NB4 (cell line): Measurements from ENCODE around the gene ELAC2.

ENCODE experiments used
- DNase-seq: peaks from one replicate; pipeline ENCODE4 v3.0.0; 2010; ENCODE audit warnings: low read depth
- H3K4me3 ChIP-seq: one replicate; pipeline ENCODE4 v1.5.1; 2011; ENCODE audit warnings: mild to moderate bottlenecking, low read depth, low read length, moderate library complexity
- MYC ChIP-seq: IDR thresholded peaks from 2 replicates; pipeline ENCODE4 v1.6.1; 2011; ENCODE audit warnings: low read depth, low read length
- POLR2A ChIP-seq: IDR thresholded peaks from 2 replicates; pipeline ENCODE4 v1.6.1; 2011; ENCODE audit warnings: mild to moderate bottlenecking; ENCODE audit not compliant: insufficient read length; ENCODE audit errors: extremely low read depth
- TF ChIP-seq, protein P1 (sequence below): IDR thresholded peaks from one replicate; pipeline ENCODE4 v1.5.1; 2012; ENCODE audit warnings: low read depth, low read length
- TF ChIP-seq, protein P2 (sequence below): IDR thresholded peaks from 2 replicates; pipeline ENCODE4 v1.6.1; 2011; ENCODE audit warnings: low read depth, low read length

The ELAC2 gene

DNA sequence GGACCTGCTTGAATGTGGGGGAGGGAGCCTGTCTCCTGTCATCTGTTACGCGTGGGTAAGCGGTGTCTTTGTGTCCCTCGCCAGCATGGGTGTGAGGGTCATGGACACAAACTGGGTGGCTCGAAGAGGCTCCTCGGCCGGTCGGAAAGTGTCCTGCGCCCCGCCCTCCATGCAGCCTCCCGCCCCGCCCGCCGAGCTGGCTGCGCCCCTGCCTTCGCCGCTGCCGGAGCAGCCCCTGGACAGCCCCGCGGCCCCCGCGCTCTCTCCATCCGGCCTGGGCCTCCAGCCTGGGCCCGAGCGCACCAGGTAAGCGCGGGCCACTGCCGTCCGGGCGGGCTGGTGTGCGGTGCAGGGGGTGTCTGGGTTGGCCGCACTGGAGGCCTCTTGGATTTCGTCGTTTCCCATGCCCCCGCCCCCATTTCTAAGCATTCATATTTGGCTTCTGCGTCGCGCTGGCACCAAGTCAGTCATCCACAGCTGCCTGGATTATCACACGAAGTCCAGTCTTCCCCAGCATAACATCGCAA is 43.8 kb downstream of the ELAC2 start:
- DNase-seq = no peak
- TF ChIP-seq, protein P1, sequence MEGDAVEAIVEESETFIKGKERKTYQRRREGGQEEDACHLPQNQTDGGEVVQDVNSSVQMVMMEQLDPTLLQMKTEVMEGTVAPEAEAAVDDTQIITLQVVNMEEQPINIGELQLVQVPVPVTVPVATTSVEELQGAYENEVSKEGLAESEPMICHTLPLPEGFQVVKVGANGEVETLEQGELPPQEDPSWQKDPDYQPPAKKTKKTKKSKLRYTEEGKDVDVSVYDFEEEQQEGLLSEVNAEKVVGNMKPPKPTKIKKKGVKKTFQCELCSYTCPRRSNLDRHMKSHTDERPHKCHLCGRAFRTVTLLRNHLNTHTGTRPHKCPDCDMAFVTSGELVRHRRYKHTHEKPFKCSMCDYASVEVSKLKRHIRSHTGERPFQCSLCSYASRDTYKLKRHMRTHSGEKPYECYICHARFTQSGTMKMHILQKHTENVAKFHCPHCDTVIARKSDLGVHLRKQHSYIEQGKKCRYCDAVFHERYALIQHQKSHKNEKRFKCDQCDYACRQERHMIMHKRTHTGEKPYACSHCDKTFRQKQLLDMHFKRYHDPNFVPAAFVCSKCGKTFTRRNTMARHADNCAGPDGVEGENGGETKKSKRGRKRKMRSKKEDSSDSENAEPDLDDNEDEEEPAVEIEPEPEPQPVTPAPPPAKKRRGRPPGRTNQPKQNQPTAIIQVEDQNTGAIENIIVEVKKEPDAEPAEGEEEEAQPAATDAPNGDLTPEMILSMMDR = no peak
- TF ChIP-seq MYC (no peak), POLR2A (no peak)
- TF ChIP-seq, protein P2, sequence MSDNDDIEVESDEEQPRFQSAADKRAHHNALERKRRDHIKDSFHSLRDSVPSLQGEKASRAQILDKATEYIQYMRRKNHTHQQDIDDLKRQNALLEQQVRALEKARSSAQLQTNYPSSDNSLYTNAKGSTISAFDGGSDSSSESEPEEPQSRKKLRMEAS = no peak
- H3K4me3 ChIP-seq = no peak overlapping the region

DNA sequence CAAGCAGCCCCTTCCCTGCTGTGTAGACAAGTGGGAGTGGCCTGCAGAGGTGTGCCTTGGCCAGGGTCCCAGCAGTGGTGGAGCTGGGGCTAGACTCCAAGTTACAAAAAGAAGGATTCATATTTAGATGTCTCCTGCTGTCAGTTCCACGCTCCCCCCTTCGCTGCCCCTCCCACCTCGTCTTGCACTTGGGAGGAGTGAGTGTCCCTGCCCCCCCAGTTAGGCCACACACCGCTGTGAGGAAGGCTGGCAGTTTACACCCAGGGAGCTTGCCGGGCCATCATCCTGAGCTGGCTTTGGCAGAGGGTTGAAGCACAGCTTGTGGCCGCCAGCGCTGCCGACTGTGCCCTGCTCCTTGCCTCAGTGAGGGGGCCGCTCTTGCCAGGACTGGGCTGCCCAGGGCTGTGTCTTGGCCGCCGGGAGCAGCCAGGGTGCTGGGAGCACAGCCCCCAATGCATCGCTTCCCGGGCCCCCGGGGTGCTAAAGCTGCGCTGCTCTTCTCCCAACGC is 44.3 kb downstream of the ELAC2 start:
- DNase-seq = no peak
- TF ChIP-seq POLR2A = no peak
- TF ChIP-seq, protein P2 = no peak
- TF ChIP-seq, protein P1 = no peak
- no peak for TF ChIP-seq MYC

DNA sequence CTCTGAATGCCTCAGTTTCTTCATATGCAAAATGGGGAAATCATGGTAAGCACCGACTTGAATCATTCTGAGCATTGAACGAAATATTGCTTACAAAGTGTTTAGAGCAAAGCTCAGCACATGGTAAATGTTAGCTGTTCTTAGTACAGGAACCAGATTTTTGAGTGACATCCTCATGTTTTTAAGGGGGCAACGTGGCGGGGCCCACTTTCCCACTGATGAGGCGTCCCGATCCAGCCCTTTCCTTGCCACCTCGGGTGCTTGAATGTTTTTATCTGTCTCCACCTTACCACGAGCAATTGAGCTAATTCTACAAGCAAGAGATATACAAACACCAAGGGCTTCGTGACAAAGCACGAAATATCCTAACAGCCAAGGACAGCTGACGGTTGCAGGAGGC is 49.9 kb downstream of the ELAC2 start:
- no peak for TF ChIP-seq POLR2A
- TF ChIP-seq, protein P1 = no peak
- no peak overlapping the region for H3K4me3 ChIP-seq
- DNase-seq = no peak

More for the DNA sequence above, 44.3 kb downstream of the ELAC2 start:
- no peak overlapping the region for H3K4me3 ChIP-seq

DNA sequence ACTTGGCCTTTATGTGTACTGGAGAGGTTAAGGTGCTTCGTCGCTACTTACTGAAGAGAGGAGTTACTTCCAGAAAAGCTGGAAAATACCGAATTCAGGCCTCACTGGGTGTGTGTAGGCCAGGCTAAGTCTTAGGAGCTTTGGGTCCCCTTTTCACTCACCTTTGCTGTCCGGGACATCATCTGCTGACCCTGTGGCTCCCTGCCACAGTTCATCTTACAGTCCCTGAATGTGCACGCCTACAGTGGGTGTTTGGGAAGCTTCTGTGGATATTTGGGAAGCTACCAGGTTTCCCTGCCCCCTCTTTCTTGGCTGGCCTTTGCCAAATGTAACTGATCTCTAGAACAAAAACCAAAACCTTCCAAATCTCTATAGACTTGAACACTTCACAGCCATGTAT is 51.4 kb downstream of the ELAC2 start:
- DNase-seq = no peak
- H3K4me3 ChIP-seq = no peak overlapping the region
- no peak for TF ChIP-seq MYC
- TF ChIP-seq, protein P2 = no peak
- no peak for TF ChIP-seq POLR2A
- TF ChIP-seq, protein P1 = no peak

DNA sequence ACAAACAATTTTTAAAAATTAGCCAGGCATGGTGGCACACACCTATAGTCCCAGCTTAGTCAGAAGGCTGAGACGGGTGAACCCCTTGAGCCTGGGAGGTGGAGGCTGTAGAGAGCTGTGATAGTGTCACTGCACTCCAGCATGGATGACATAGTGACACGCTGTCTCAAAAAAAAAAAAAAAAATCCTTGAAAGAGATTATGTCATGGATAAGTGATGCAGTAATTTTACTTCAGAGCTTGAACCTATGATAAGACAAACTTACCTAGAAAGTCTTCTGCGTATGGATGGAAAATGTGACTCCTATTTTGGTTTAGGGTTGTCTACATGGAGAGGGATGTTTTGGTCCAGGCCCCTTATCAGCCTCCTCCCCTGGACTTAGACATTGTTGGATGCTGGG is 51.8 kb downstream of the ELAC2 start:
- DNase-seq = no peak
- H3K4me3 ChIP-seq = no peak overlapping the region
- TF ChIP-seq, protein P1 = no peak
- TF ChIP-seq, protein P2 = no peak
- TF ChIP-seq MYC = no peak

DNA sequence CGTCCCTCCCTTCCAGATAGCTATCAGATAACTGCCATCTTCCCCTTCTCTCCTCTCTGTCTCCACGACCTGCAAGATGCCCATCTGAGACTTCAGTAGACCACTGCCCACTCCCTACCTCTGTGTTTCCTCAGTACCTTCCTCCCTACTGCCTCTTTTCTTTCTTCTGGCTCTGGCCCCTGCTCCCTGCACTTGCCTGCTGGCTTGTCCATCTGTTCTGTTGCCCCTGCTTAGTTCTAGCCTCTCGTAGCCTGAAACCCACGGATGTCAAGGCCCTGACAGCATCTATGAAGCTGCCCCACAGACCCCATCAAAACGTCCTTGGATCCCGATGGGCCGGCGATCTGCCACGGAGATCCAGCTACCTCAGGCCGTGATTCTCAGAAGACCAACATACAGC is 53.0 kb downstream of the ELAC2 start:
- H3K4me3 ChIP-seq = no peak overlapping the region
- TF ChIP-seq, protein P2 = no peak
- TF ChIP-seq MYC (no peak), POLR2A (no peak)
- TF ChIP-seq, protein P1 = no peak
- DNase-seq = no peak
